GM19455 (cell line): ENCODE measurements around the gene POU2F3.
A peak's percentile ranks its signal among the peaks of the same experiment; 100 is the strongest.

Experiments used
- ATAC-seq: cut with Tn5 transposase; IDR thresholded peaks from one replicate; pipeline ENCODE4 v1.9.1; 2021; ENCODE audit not compliant: unreplicated experiment

The POU2F3 gene

GRCh38 chr11:120316880-120317688 is 77.1 kb downstream of the POU2F3 start:
- no peak for ATAC-seq

- ATAC-seq, result no peak
These were observed 77.9 kb downstream of the POU2F3 start for GRCh38 chr11:120317689-120318480.

GRCh38 chr11:120318906-120319305 is 79.0 kb downstream of the POU2F3 start:
- ATAC-seq, result no peak

GRCh38 chr11:120324932-120325810 is 85.2 kb downstream of the POU2F3 start, which contains the start of gene TLCD5:
Gene TLCD5, plus strand, starts transcription at chr11:120325299. Its CDS starts 2,143 bp downstream, at chr11:120327442.
- ATAC-seq, result peak; percentile 53

GRCh38 chr11:120326228-120326627 is 86.3 kb downstream of the POU2F3 start:
- ATAC-seq, result no peak

- no peak for ATAC-seq
These were observed 86.9 kb downstream of the POU2F3 start for GRCh38 chr11:120326845-120327281.

- ATAC-seq, result no peak
These were observed 87.4 kb downstream of the POU2F3 start for GRCh38 chr11:120327311-120327710.

- no peak for ATAC-seq
These were observed 89.6 kb downstream of the POU2F3 start for GRCh38 chr11:120329556-120329955.

- ATAC-seq, result no peak
These were observed 90.1 kb downstream of the POU2F3 start for GRCh38 chr11:120330045-120330444.

GRCh38 chr11:120331301-120331996 is 91.5 kb downstream of the POU2F3 start:
- no peak for ATAC-seq

- no peak for ATAC-seq
These were observed 93.1 kb downstream of the POU2F3 start for GRCh38 chr11:120332822-120333716.

- no peak for ATAC-seq
These were observed 93.9 kb downstream of the POU2F3 start for GRCh38 chr11:120333801-120334200.

GRCh38 chr11:120334332-120334731 is 94.4 kb downstream of the POU2F3 start:
- no peak for ATAC-seq

GRCh38 chr11:120334894-120335462 is 95.0 kb downstream of the POU2F3 start:
- no peak for ATAC-seq

- peak; percentile 21 for ATAC-seq
These were observed 95.6 kb downstream of the POU2F3 start for GRCh38 chr11:120335556-120335907.

- peak; percentile 55 for ATAC-seq
These were observed 96.1 kb downstream of the POU2F3 start, which contains the start of gene ARHGEF12 for GRCh38 chr11:120335908-120336640. Gene ARHGEF12, plus strand, starts transcription at chr11:120336413. Its CDS starts 831 bp downstream, at chr11:120337244.

- ATAC-seq, result peak; percentile 43
These were observed 96.9 kb downstream of the POU2F3 start for GRCh38 chr11:120336641-120337354.
